ENCODE measurements around the gene MLYCD. TPM values are rescaled to one million over a fixed set of nuclear protein-coding genes. Genes with fewer than 3 reads are reported as not detected.

The MLYCD gene
- total RNA-seq, 2 experiments from 2014 or later, result 3.0 to 3.5 TPM

- Mint-ChIP-seq H3K9me3 (no peaks in the 10 kb centered on the region), H3K36me3 (peaks cover 39% of the 10 kb centered on the region), H3K4me3 (no peak overlapping the region), H3K27ac (no peak overlapping the region), H3K27me3 (no peaks in the 10 kb centered on the region), H3K4me1 (ENCODE audit: low read depth) (no peaks in the 10 kb centered on the region)
- POLR2A ChIA-PET, result no interaction called here
- CTCF ChIA-PET, result no interaction called here
- no peak for DNase-seq
- intact Hi-C loops (cut with micrococcal nuclease), result no loop called here
Measured at GRCh38 chr16:83917152-83918120, 18.5 kb downstream of the MLYCD start.

GRCh38 chr16:83920894-83921491 is 22.1 kb downstream of the MLYCD start:
- H3K4me1 Mint-ChIP-seq (ENCODE audit: low read depth), result no peaks in the 10 kb centered on the region
- POLR2A ChIA-PET, result no interaction called here
- no peak overlapping the region for H3K27ac Mint-ChIP-seq
- peaks cover 26% of the 10 kb centered on the region for H3K36me3 Mint-ChIP-seq
- H3K4me3 Mint-ChIP-seq, result no peak overlapping the region
- DNase-seq, result no peak
- intact Hi-C loops (cut with micrococcal nuclease), result no loop called here
- H3K9me3 Mint-ChIP-seq, result no peaks in the 10 kb centered on the region
- CTCF ChIA-PET, result no interaction called here
- H3K27me3 Mint-ChIP-seq, result no peaks in the 10 kb centered on the region

GRCh38 chr16:83923581-83924365 is 24.9 kb downstream of the MLYCD start:
- no peaks in the 10 kb centered on the region for H3K27me3 Mint-ChIP-seq
- no peak for DNase-seq
- no peak overlapping the region for H3K4me3 Mint-ChIP-seq
- POLR2A ChIA-PET, result interaction anchor here (0.7 kb wide), 1 partner anchor 48 kb away, joined by 3 read pairs; no protein-coding TSS in a partner anchor
- H3K36me3 Mint-ChIP-seq, result peaks cover 10% of the 10 kb centered on the region
- CTCF ChIA-PET, result interaction anchor here (0.7 kb wide), 1 partner anchor 142 kb away, joined by 3 read pairs; no protein-coding TSS in a partner anchor
- H3K27ac Mint-ChIP-seq, result no peak overlapping the region
- no peaks in the 10 kb centered on the region for H3K9me3 Mint-ChIP-seq
- H3K4me1 Mint-ChIP-seq (ENCODE audit: low read depth), result peaks cover 3% of the 10 kb centered on the region
- intact Hi-C loops (cut with micrococcal nuclease), result no loop called here

GRCh38 chr16:83924686-83925085 is 25.8 kb downstream of the MLYCD start:
- Mint-ChIP-seq H3K36me3 (peaks cover 5% of the 10 kb centered on the region), H3K27me3 (no peaks in the 10 kb centered on the region), H3K9me3 (no peaks in the 10 kb centered on the region), H3K27ac (no peak overlapping the region), H3K4me1 (ENCODE audit: low read depth) (peaks cover 3% of the 10 kb centered on the region), H3K4me3 (no peak overlapping the region)
- POLR2A ChIA-PET, result no interaction called here
- DNase-seq, result no peak
- intact Hi-C loops (cut with micrococcal nuclease), result no loop called here
- CTCF ChIA-PET, result no interaction called here

GRCh38 chr16:83925095-83925905 is 26.4 kb downstream of the MLYCD start:
- no peak overlapping the region for H3K4me3 Mint-ChIP-seq
- no peak overlapping the region for H3K27ac Mint-ChIP-seq
- ChIA-PET CTCF (interaction anchor here (0.8 to 1.9 kb wide), 3 partner anchors 28 to 99 kb away, joined by 3 to 6 read pairs (median 6); no protein-coding TSS in a partner anchor), POLR2A (no interaction called here)
- H3K36me3 Mint-ChIP-seq, result peaks cover 3% of the 10 kb centered on the region
- peaks cover 3% of the 10 kb centered on the region for H3K4me1 Mint-ChIP-seq (ENCODE audit: low read depth)
- no peaks in the 10 kb centered on the region for H3K9me3 Mint-ChIP-seq
- H3K27me3 Mint-ChIP-seq, result no peaks in the 10 kb centered on the region
- intact Hi-C loops (cut with micrococcal nuclease), result no loop called here
- DNase-seq, result no peak

GRCh38 chr16:83925957-83926725 is 27.2 kb downstream of the MLYCD start:
- no peak overlapping the region for H3K27ac Mint-ChIP-seq
- no peaks in the 10 kb centered on the region for H3K27me3 Mint-ChIP-seq
- intact Hi-C loops (cut with micrococcal nuclease), result no loop called here
- CTCF ChIA-PET, result interaction anchor here (0.8 to 1.9 kb wide), 6 partner anchors 24 to 140 kb away, joined by 3 to 6 read pairs (median 4); no protein-coding TSS in a partner anchor
- no peak overlapping the region for H3K4me3 Mint-ChIP-seq
- H3K36me3 Mint-ChIP-seq, result no peaks in the 10 kb centered on the region
- no peak for DNase-seq
- H3K4me1 Mint-ChIP-seq (ENCODE audit: low read depth), result peaks cover 3% of the 10 kb centered on the region
- H3K9me3 Mint-ChIP-seq, result no peaks in the 10 kb centered on the region
- POLR2A ChIA-PET, result no interaction called here

GRCh38 chr16:83926726-83927397 is 27.9 kb downstream of the MLYCD start:
- Mint-ChIP-seq H3K36me3 (no peaks in the 10 kb centered on the region), H3K27me3 (no peaks in the 10 kb centered on the region), H3K9me3 (no peaks in the 10 kb centered on the region), H3K4me1 (ENCODE audit: low read depth) (peaks cover 3% of the 10 kb centered on the region), H3K27ac (no peak overlapping the region), H3K4me3 (no peak overlapping the region)
- POLR2A ChIA-PET, result no interaction called here
- DNase-seq, result peak; percentile 75
- intact Hi-C loops (cut with micrococcal nuclease), result no loop called here
- CTCF ChIA-PET, result interaction anchor here (0.6 to 1.9 kb wide), 11 partner anchors 16 to 1245 kb away, joined by 3 to 10 read pairs (median 3); no protein-coding TSS in a partner anchor

GRCh38 chr16:83928341-83929055 is 29.6 kb downstream of the MLYCD start:
- Mint-ChIP-seq H3K27ac (no peak overlapping the region), H3K4me1 (ENCODE audit: low read depth) (peaks cover 3% of the 10 kb centered on the region), H3K36me3 (no peaks in the 10 kb centered on the region), H3K4me3 (no peak overlapping the region), H3K9me3 (no peaks in the 10 kb centered on the region), H3K27me3 (no peaks in the 10 kb centered on the region)
- intact Hi-C loops (cut with micrococcal nuclease), result no loop called here
- DNase-seq, result no peak
- ChIA-PET POLR2A (no interaction called here), CTCF (interaction anchor here (0.6 to 1.8 kb wide), 3 partner anchors 101 to 620 kb away, joined by 3 to 10 read pairs (median 3); no protein-coding TSS in a partner anchor)

GRCh38 chr16:83929811-83930555 is 31.1 kb downstream of the MLYCD start:
- Mint-ChIP-seq H3K9me3 (no peaks in the 10 kb centered on the region), H3K27ac (no peak overlapping the region), H3K4me1 (ENCODE audit: low read depth) (peaks cover 3% of the 10 kb centered on the region), H3K36me3 (no peaks in the 10 kb centered on the region), H3K4me3 (no peak overlapping the region), H3K27me3 (no peaks in the 10 kb centered on the region)
- ChIA-PET CTCF (interaction anchor here (0.8 to 1.2 kb wide), 2 partner anchors 27 to 137 kb away, joined by 3 read pairs; no protein-coding TSS in a partner anchor), POLR2A (no interaction called here)
- intact Hi-C loops (cut with micrococcal nuclease), result no loop called here
- DNase-seq, result no peak

Measured in activated CD4-positive, alpha-beta memory T cell treated with anti-CD3 and anti-CD28 coated beads for 36 hours (primary cell).